ENCODE data around the gene RNF150.
"Not testable (repeated sequence)": the region's sequence is repeated elsewhere in the genome, so short reads cannot be mapped to it uniquely, and the experiment has no call there.

RNF150 gene

GRCh38 chr4:141074098-141074878, 59.0 kb downstream of the RNF150 start:
- no peak for FAIRE-seq

DNA sequence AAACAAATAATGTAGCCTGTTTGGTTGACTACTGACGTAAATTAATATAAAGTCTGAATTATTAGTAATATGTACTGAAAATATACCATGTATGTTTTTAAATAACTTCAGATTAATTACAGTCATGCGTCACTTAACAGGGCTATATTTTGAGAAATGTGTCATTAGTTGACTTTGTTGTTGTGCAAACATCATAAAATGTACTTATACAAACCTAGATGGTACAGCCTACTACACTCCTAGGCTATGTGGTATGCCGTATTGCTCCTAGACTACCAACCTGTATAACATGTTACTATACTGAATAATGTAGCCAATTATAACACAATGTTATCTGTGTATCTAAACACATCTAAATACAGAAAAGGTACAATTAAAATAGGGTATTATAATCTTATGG, 66.6 kb downstream of the RNF150 start:
- no peak for FAIRE-seq

DNA sequence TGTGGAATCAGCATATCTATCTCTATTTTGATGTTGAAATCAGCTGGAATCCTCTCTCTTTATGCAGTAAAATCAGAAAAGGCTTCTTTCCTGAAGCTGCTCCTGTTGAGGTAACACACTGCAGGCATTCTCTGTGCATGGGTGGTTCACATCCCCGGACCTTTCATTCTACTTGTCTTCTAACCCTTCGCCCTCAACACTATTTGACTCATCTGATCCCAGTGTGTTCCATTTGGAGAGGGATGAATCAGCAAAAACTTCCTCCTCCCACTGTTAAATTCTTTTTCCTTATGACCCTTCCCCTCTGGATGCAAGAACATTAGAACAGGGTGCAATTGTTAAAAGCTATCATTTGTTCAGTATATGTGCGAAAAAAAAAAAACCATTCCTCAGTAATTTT, 67.4 kb downstream of the RNF150 start:
- no peak for FAIRE-seq

- no peak for FAIRE-seq
Observed at GRCh38 chr4:141062651-141063050, 70.6 kb downstream of the RNF150 start.

- FAIRE-seq = peak; percentile 85
Observed at GRCh38 chr4:141058591-141059512, 74.4 kb downstream of the RNF150 start.

DNA sequence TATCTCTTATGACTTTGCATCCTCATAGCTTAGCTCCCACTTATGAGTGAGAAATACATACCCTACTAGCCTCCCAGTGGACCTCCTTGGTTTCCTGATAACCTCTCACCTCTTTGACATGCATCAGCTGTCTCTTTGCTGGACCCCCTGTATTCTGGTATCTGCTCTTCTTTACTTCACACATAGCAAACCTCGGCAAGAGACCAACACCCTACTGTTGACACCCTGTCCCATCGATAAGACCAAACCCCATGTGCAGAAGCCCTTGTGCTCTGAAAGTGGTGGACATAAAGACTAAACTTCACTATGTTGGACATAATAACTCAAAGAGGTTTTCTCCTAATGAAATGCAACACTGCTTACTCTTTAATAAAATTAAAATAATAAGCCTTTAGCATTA, 75.7 kb downstream of the RNF150 start:
- no peak for FAIRE-seq

DNA sequence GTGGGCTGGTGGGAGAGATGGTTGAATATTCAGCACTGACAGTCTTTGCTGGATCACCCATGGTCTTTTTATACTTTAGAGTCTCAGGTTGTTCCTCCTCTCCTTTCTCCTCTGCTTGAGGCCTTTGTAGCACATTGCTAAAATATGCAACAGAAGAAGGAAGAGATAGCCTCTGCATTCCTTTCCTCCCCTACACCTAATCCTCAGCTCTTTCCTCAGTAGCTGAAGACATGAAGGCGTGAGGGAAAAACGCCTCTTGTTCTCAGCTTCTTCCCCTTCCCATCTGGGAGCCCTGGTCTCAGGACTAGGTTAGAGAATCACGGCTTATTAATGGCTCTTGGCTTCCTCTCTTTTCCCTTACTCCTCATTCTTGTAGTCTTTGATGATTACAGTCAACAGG, 76.8 kb downstream of the RNF150 start:
- no peak for FAIRE-seq

DNA sequence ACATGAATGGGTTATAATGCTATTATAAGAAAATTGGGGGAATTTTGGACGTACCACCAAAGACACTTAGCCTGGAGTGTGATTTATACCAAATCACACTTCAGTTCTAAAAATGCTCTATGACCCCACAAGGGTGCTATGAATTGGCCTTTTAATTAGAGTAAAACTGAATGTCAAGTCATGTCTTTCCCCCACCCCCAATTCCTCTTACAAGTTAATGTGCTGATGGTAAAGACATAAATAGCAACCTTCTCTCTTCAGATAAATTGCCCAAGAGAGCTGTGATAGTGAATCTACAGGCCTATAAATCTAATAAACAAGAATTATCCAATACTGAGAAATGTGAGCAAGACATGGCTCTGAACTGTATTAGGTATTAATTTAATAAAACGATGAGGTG, 78.8 kb downstream of the RNF150 start:
- FAIRE-seq = no peak

DNA sequence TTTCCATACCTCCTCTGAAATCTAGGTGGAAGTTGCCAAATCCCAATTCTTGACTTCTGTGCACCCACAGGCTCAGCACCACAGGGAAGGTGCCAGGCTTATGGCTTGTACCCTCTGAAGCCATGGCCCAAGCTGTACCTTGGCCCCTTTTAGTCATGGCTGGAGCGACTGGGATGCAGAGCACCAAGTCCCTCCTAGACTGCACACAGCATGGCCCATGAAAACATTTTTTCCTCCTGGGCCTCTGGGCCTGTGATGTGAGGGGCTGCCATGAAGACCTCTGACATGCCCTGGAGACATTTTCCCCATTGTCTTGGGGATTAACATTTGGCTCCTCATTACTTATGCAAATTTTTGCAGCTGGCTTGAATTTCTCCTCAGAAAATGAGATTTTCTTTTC, 82.3 kb downstream of the RNF150 start:
- FAIRE-seq = not testable (repeated sequence)

- peak; percentile 68 for FAIRE-seq
Observed at GRCh38 chr4:141047228-141047884, 85.9 kb downstream of the RNF150 start.

GRCh38 chr4:141046255-141046654, 87.0 kb downstream of the RNF150 start:
- no peak for FAIRE-seq

DNA sequence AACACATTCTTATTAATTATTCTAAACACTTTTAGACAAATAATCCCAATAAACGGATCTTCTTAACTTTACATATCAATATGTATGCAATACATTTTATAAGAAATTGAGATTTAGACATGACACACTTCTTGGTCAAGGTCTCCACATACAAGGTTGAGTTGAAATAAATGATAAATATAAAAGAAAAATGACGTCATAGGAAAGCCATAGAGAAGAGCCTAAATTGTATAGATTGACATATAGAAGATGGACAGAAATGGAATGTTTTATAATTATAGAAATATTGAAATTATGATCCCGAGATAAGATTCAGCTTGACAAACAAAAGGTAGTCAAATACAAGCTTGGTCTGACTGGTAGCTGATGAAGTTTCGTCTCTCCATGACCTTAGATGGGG, 87.4 kb downstream of the RNF150 start:
- no peak for FAIRE-seq

DNA sequence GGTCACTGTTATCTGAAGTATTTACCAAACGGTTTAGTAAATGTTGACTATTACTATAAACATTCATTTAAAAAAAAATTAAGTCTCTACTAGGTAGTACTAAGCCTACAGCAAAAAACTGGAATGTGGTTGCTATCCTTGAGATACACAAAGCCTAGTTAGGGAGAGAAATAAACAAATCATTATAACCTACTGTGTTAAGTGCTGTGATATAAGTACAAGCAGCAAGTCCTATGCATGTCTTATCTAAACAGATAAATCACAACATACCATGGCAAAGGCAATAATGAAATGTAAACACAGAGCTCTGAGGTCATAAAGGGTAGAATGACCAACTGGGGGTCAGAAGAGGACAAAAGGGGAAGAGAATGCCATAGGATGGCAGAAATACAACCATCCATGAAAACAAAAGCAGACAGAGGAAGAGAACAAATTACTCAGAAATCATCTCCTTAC, 92.2 kb downstream of the RNF150 start:
- no peak for FAIRE-seq

- FAIRE-seq = no peak
Observed at GRCh38 chr4:141039156-141039555, 94.1 kb downstream of the RNF150 start.

DNA sequence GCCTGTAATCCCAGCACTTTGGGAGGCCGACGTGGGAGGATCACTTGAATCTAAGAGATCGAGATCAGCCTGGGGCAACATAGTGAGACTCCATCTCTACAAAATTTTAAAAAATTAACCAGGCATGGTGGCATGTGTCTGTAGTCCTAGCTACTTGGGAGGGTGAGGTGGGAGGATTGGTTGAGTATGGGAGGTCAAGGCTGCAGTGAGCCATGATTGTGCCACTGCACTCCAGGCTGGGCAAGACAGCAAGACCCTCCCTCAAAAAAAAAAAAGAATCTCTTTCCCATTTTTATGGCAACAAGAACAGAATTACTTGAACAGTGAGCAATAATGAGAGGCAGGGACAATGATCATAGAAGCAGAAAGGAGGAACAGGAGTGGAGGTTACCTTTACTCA, 94.8 kb downstream of the RNF150 start:
- no peak for FAIRE-seq

GRCh38 chr4:141037446-141037845, 95.8 kb downstream of the RNF150 start:
- FAIRE-seq = no peak

- FAIRE-seq = no peak
Observed at GRCh38 chr4:141036786-141037185, 96.5 kb downstream of the RNF150 start.

DNA sequence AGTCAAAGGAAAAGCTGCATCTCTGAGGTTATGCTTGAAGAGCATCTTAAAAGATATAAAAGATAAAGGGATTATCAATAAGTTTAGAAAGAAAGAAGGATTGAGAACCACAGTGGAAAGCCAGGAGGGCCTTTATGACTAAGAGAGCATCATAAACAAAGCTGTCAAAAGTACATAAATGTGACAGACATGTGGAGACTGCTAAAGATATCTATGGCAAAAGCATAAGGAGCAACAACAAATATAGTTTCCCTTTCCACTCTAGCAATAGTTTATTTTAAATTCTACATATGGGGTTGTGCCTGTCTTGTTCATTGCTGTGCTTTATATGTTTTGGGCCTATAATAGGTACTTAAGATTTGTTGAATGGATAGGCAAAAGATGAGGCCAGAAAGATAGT, 97.3 kb downstream of the RNF150 start:
- no peak for FAIRE-seq

DNA sequence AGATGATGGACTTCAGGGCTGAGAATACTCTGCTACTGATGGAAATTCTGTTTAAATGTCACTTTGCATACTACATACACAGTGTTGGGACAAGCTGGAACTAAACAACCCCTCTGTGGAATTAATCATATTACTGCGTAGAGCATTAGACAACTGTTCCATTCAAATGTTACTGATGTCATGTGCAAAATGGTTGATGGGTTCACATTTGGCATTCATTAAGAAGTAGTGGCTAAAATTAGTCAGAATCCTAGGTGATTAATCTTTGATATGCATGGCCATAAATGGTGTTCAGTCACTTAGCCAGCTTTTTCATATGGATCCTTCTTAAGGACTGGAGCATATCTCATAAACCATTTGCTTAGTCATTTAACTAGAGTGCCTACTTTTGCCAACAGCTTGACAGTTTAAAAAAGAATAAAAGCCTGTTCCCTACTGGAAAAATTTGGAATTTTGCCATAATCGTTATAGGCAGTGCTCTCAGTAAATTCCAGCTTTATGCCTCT, 105.2 kb downstream of the RNF150 start:
- peak; percentile 95 for FAIRE-seq

DNA sequence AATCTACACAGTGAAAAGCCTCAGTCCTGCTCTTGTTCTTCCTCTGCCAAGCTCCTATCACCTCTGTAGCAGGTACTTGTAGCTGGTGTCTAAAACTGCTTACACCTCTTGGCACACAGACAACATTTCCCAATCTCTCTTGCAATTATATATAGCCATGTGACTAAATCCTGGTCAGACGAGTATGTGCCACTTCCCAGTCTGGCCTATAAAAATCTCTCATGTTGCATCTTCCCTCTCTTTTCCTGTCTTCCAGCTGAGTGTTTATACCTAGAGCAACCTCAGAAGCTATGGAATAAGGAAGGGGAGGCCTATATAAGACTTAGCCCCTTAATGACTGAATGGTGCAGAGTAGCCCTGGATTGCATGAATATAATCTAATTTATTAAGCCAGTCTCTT, 105.8 kb downstream of the RNF150 start:
- peak; percentile 73 for FAIRE-seq

DNA sequence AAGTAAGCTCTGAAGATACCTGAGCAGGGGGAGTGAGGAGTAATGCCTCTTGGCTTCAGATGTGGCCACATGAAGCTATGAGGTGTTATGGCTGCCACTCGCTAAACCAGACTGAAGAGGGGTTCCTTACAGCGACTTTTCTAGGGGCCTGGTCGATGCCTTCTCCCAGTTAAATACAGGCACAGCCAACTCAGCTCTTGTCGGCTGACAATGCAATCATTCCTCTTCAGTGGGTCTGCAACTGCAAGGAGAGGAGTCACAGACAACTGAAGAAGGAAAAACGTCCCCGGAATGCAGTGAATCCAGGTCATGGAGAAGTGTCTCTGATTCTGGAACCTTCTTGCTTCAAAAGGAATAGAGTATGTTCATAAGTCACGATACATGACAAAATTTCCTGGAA, 106.4 kb downstream of the RNF150 start:
- no peak for FAIRE-seq

GRCh38 chr4:141023051-141023450, 110.2 kb downstream of the RNF150 start:
- no peak for FAIRE-seq

GRCh38 chr4:141022111-141022695, 111.1 kb downstream of the RNF150 start:
- no peak for FAIRE-seq
